OCI-LY1 (cell line): ENCODE data around the gene DHRSX.

ENCODE experiments used
- H2AFZ ChIP-seq: fragments of 200-600 bp; sonication (generic), shearing (Covaris generic); 2 replicates; pipeline ENCODE4 v1.6.0; 2014; ENCODE audit warnings: antibody characterized with exemption, mild to moderate bottlenecking, low read length
- H3F3A ChIP-seq: fragments of 200-600 bp; sonication (generic), shearing (Covaris generic); 2 replicates; pipeline ENCODE4 v1.6.0; 2014; ENCODE audit warnings: mild to moderate bottlenecking, antibody characterized with exemption, low read length, moderate library complexity; ENCODE audit not compliant: insufficient read depth
- H3K27ac ChIP-seq: fragments of 200-600 bp; sonication (generic); 2 replicates; pipeline ENCODE4 v1.5.1; 2014; ENCODE audit warnings: low read length, mixed run types, mild to moderate bottlenecking, low read depth; ENCODE audit not compliant: poor library complexity, severe bottlenecking
- H3K27me3 ChIP-seq: fragments of 200-600 bp; sonication (generic); 2 replicates; pipeline ENCODE4 v1.6.0; 2014; ENCODE audit warnings: antibody characterized with exemption, mild to moderate bottlenecking, low read length, moderate library complexity; ENCODE audit not compliant: insufficient read depth
- H3K36me3 ChIP-seq: fragments of 200-600 bp; sonication (generic); 2 replicates; pipeline ENCODE4 v1.6.1; 2014; ENCODE audit warnings: mild to moderate bottlenecking, antibody characterized with exemption, low read length, moderate library complexity, mixed read lengths; ENCODE audit not compliant: insufficient read depth
- H3K4me1 ChIP-seq: fragments of 200-600 bp; sonication (generic); 2 replicates; pipeline ENCODE4 v1.5.1; 2014; ENCODE audit warnings: mild to moderate bottlenecking, low read length, moderate library complexity; ENCODE audit not compliant: insufficient read depth, severe bottlenecking
- H3K4me2 ChIP-seq: fragments of 200-600 bp; sonication (generic), shearing (Covaris generic); 2 replicates; pipeline ENCODE4 v1.6.1; 2014; ENCODE audit warnings: low read length
- H3K4me3 ChIP-seq: fragments of 200-600 bp; sonication (generic); 2 replicates; pipeline ENCODE4 v1.5.1; 2014; ENCODE audit warnings: low read length, low read depth, mild to moderate bottlenecking, mixed read lengths; ENCODE audit not compliant: poor library complexity, severe bottlenecking
- H3K79me2 ChIP-seq: fragments of 200-600 bp; shearing (Covaris generic); 2 replicates; pipeline ENCODE4 v1.6.1; 2016; ENCODE audit warnings: mixed run types, low read length, mixed read lengths; ENCODE audit not compliant: insufficient read depth
- H3K9ac ChIP-seq: fragments of 200-600 bp; sonication (generic), shearing (Covaris generic); 2 replicates; pipeline ENCODE4 v1.6.1; 2014; ENCODE audit warnings: mild to moderate bottlenecking, low read length, mixed read lengths
- H3K9me2 ChIP-seq: fragments of 200-600 bp; sonication (generic), shearing (Covaris generic); 2 replicates; pipeline ENCODE4 v1.6.1; 2014; ENCODE audit warnings: low read depth, mild to moderate bottlenecking, low read length, mixed read lengths
- H3K9me3 ChIP-seq: fragments of 200-600 bp; shearing (Covaris generic); 2 replicates; pipeline ENCODE4 v1.6.1; 2014; ENCODE audit warnings: low read length, mixed read lengths
- H4K20me1 ChIP-seq: fragments of 200-600 bp; sonication (generic), shearing (Covaris generic); 2 replicates; pipeline ENCODE4 v1.6.0; 2016; ENCODE audit warnings: mild to moderate bottlenecking, low read length; ENCODE audit not compliant: insufficient read depth
- CTCF ChIP-seq: fragments of 200-600 bp; sonication (generic), shearing (Covaris generic); IDR thresholded peaks from 2 replicates; pipeline ENCODE4 v1.5.1; 2017; ENCODE audit warnings: mild to moderate bottlenecking, antibody characterized with exemption, low read length, moderate library complexity, mixed read lengths
- EZH2 ChIP-seq: fragments of 200-600 bp; sonication (generic), shearing (Covaris generic); IDR thresholded peaks from 2 replicates; pipeline ENCODE4 v1.8.0; 2017; ENCODE audit warnings: borderline replicate concordance, mixed run types, mild to moderate bottlenecking, antibody characterized with exemption, low read length, moderate library complexity, mixed read lengths

DHRSX gene

GRCh38 chrX:2502120-2502667, 1.4 kb upstream of the DHRSX start:
- Histone ChIP-seq H3K4me3 (no peak overlapping the region), H3F3A (peaks cover 6% of the 10 kb centered on the region; the same call in 1 of the 2 replicates), H3K36me3 (peaks cover 21% of the 10 kb centered on the region; the same call in 1 of the 2 replicates), H3K9me3 (no peaks in the 10 kb centered on the region), H4K20me1 (peaks cover 4% of the 10 kb centered on the region; the same call in 1 of the 2 replicates), H3K27ac (peak overlapping the region; percentile 66), H3K9ac (no peak overlapping the region; the same call in 1 of the 2 replicates), H3K9me2 (no peaks in the 10 kb centered on the region), H3K79me2 (peaks cover 32% of the 10 kb centered on the region), H3K4me2 (peak overlapping the region; percentile 16; the same call in 1 of the 2 replicates), H2AFZ (no peak overlapping the region), H3K4me1 (peaks cover 44% of the 10 kb centered on the region), H3K27me3 (no peaks in the 10 kb centered on the region)
- TF ChIP-seq CTCF (no peak), EZH2 (no peak)

DNA sequence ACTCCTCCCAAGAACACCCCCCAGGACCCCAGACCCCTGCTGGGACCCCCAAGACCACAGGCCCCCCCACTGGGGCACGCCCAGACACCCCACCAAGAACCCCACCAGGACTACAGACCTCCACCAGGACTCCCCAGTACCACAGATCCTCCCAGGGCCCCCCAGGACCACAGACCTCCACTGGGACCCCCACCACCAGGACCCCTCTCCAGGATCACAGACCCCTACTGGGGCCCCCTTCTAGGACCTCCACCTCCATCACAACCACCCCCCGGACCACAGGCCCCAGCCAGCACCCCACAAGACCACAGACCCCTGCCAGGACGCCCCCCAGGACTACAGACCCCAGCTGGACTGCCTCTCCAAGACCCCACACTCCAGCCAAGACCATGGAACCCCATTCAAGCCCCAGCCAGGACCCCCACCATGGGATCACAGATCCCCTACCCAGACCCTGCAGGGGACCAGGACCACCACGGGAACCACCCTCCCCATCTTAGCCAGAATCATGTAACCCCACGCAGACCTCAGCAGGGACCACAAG, 855 bp upstream of the DHRSX start:
- no peaks in the 10 kb centered on the region for H3K9me3 ChIP-seq
- no peak for TF ChIP-seq CTCF
- no peak for TF ChIP-seq EZH2
- peaks cover 25% of the 10 kb centered on the region; the same call in 1 of the 2 replicates for H3K36me3 ChIP-seq
- no peaks in the 10 kb centered on the region for H3K27me3 ChIP-seq
- peaks cover 48% of the 10 kb centered on the region for H3K4me1 ChIP-seq
- no peak overlapping the region for H2AFZ ChIP-seq
- no peaks in the 10 kb centered on the region for H3K9me2 ChIP-seq
- H3K27ac ChIP-seq: peak overlapping the region; percentile 66
- H3K79me2 ChIP-seq: peaks cover 36% of the 10 kb centered on the region
- peak overlapping the region; percentile 96 for H3K4me3 ChIP-seq
- peak overlapping the region; percentile 58 for H3K4me2 ChIP-seq
- H3F3A ChIP-seq: peaks cover 6% of the 10 kb centered on the region; the same call in 1 of the 2 replicates
- peaks cover 4% of the 10 kb centered on the region; the same call in 1 of the 2 replicates for H4K20me1 ChIP-seq
- peak overlapping the region; percentile 97; the same call in 1 of the 2 replicates for H3K9ac ChIP-seq

GRCh38 chrX:2500091-2500802, 529 bp downstream of the DHRSX start:
- no peaks in the 10 kb centered on the region for H3K27me3 ChIP-seq
- TF ChIP-seq EZH2 (no peak), CTCF (peak; percentile 45)
- peak overlapping the region; percentile 96 for H3K4me3 ChIP-seq
- peak overlapping the region; percentile 97 for H3K9ac ChIP-seq
- H3K9me2 ChIP-seq: no peaks in the 10 kb centered on the region
- H3K9me3 ChIP-seq: no peaks in the 10 kb centered on the region
- peaks cover 4% of the 10 kb centered on the region; the same call in 1 of the 2 replicates for H4K20me1 ChIP-seq
- no peak overlapping the region for H2AFZ ChIP-seq
- H3K36me3 ChIP-seq: peaks cover 38% of the 10 kb centered on the region
- H3K4me2 ChIP-seq: peak overlapping the region; percentile 76
- peaks cover 49% of the 10 kb centered on the region for H3K79me2 ChIP-seq
- H3K4me1 ChIP-seq: peaks cover 56% of the 10 kb centered on the region
- H3F3A ChIP-seq: peaks cover 6% of the 10 kb centered on the region; the same call in 1 of the 2 replicates
- peak overlapping the region; percentile 90 for H3K27ac ChIP-seq
